Suprapubic skin (tissue), 4 donors: ENCODE data around the gene QKI. TPM values are rescaled to one million over a fixed set of nuclear protein-coding genes. Genes with fewer than 3 reads are reported as not detected.

Source experiments
- DNase-seq, 2 donors: peaks; one replicate each; pipeline ENCODE4 v3.0.0-alpha.2; 2019; ENCODE audit warnings: low spot score in 2 of 2
- H3K27ac ChIP-seq: fragments of 200-600 bp; sonication (generic); one replicate; pipeline ENCODE4 v1.5.1; 2019
- H3K27me3 ChIP-seq: fragments of 200-600 bp; sonication (generic); one replicate; pipeline ENCODE4 v1.5.1; 2019
- H3K36me3 ChIP-seq: fragments of 200-600 bp; sonication (generic); one replicate; pipeline ENCODE4 v1.5.1; 2019
- H3K4me1 ChIP-seq: fragments of 200-600 bp; sonication (generic); one replicate; pipeline ENCODE4 v1.5.1; 2019
- H3K4me3 ChIP-seq: fragments of 200-600 bp; sonication (generic); one replicate; pipeline ENCODE4 v1.5.1; 2019; ENCODE audit warnings: mild to moderate bottlenecking
- H3K9me3 ChIP-seq: fragments of 200-600 bp; sonication (generic); one replicate; pipeline ENCODE4 v1.5.1; 2019
- EP300 ChIP-seq: sonication (generic); formaldehyde crosslinking; IDR thresholded peaks from one replicate; pipeline ENCODE4 v1.6.1; 2017; ENCODE audit warnings: antibody characterized with exemption
- POLR2A ChIP-seq, 2 donors: fragments of 450-650 bp; IDR thresholded peaks; one replicate each; pipeline ENCODE4 v1.6.1; 2017; ENCODE audit warnings: antibody characterized with exemption in 2 of 2, mild to moderate bottlenecking in 2 of 2, moderate library complexity in 2 of 2
- POLR2AphosphoS5 ChIP-seq, 3 donors: sonication (generic); formaldehyde crosslinking; IDR thresholded peaks; one replicate each; pipeline ENCODE4 v1.6.1; 2017; ENCODE audit warnings: antibody characterized with exemption in 3 of 3
- WGBS: methylation state at CpG from one replicate; pipeline ENCODE4 v1.1.5; 2018; 5-methylcytosine and 5-hydroxymethylcytosine counted together
- total RNA-seq, 4 donors: library from RNA; depleted of rRNA; stranded (reverse); fragments of >200 nt; gene quantifications; one replicate each; pipeline ENCODE4 v1.1.0, GENCODE V29; 2016
- TF ChIP-seq, protein P1 (sequence below), 2 donors: fragments of 200-600 bp in 1 of 2; fragments of 450-650 bp in 1 of 2; sonication (generic) in 1 of 2; IDR thresholded peaks; one replicate each; pipeline ENCODE4 v1.5.1; 2016 to 2019; ENCODE audit warnings: antibody characterized with exemption in 2 of 2, mild to moderate bottlenecking in 1 of 2, moderate library complexity in 1 of 2

Gene QKI
- total RNA-seq, 4 donors from 2014 or later, result 149 to 187 (median 165) TPM

DNA sequence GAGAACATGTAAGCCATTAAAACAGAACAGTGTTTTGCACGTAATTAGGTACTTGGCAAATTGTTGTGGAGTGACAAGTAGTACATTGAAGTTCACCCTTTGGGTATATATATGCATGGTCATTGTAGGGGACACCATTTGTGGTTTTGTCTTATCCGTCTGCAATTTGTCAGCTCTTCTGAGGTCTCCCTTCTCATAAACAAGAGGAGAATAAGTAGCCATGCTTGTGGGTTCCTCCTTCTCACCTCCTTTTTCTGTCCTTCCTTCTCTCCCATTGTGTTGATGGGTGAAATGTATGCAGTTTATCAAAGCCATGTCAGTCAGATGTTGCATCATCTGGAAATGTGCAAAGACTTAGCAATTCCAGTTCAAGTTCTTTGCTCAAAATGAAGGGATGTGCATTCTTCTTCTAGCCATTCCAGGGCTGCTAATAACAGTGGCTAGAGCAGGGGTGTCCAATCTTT, 70.9 kb downstream of the QKI start:
- WGBS, result 92% methylated on average over 2 of the region's 2 CpGs
- Histone ChIP-seq H3K27ac (no peak overlapping the region), H3K4me1 (peaks cover 34% of the 10 kb centered on the region), H3K9me3 (no peaks in the 10 kb centered on the region), H3K36me3 (no peaks in the 10 kb centered on the region), H3K4me3 (no peak overlapping the region), H3K27me3 (no peaks in the 10 kb centered on the region)
- TF ChIP-seq EP300 (no peak), POLR2A (IDR thresholded peaks at IDR 0.05) (no peak), POLR2AphosphoS5 (IDR thresholded peaks at IDR 0.05) (no peak)
- TF ChIP-seq, protein P1, sequence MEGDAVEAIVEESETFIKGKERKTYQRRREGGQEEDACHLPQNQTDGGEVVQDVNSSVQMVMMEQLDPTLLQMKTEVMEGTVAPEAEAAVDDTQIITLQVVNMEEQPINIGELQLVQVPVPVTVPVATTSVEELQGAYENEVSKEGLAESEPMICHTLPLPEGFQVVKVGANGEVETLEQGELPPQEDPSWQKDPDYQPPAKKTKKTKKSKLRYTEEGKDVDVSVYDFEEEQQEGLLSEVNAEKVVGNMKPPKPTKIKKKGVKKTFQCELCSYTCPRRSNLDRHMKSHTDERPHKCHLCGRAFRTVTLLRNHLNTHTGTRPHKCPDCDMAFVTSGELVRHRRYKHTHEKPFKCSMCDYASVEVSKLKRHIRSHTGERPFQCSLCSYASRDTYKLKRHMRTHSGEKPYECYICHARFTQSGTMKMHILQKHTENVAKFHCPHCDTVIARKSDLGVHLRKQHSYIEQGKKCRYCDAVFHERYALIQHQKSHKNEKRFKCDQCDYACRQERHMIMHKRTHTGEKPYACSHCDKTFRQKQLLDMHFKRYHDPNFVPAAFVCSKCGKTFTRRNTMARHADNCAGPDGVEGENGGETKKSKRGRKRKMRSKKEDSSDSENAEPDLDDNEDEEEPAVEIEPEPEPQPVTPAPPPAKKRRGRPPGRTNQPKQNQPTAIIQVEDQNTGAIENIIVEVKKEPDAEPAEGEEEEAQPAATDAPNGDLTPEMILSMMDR (IDR thresholded peaks at IDR 0.05), result no peak
- DNase-seq, result no peak

- Histone ChIP-seq H3K36me3 (no peaks in the 10 kb centered on the region), H3K4me3 (no peak overlapping the region), H3K27me3 (no peaks in the 10 kb centered on the region), H3K9me3 (no peaks in the 10 kb centered on the region), H3K27ac (no peak overlapping the region), H3K4me1 (peaks cover 48% of the 10 kb centered on the region)
- no peak for DNase-seq
- 27% methylated on average over 3 of the region's 3 CpGs for WGBS
- TF ChIP-seq POLR2A (IDR thresholded peaks at IDR 0.05) (no peak), POLR2AphosphoS5 (IDR thresholded peaks at IDR 0.05) (no peak), EP300 (no peak)
- TF ChIP-seq, protein P1 (IDR thresholded peaks at IDR 0.05), result no peak
These were observed 72.3 kb downstream of the QKI start for GRCh38 chr6:163486821-163487220.

- H3K4me3 ChIP-seq, result no peak overlapping the region
- no peak for DNase-seq
- no peaks in the 10 kb centered on the region for H3K27me3 ChIP-seq
- H3K4me1 ChIP-seq, result peaks cover 50% of the 10 kb centered on the region
- 91% methylated on average over 1 of the region's 1 CpG for WGBS
- no peak overlapping the region for H3K27ac ChIP-seq
- H3K9me3 ChIP-seq, result no peaks in the 10 kb centered on the region
- no peaks in the 10 kb centered on the region for H3K36me3 ChIP-seq
- TF ChIP-seq POLR2AphosphoS5 (IDR thresholded peaks at IDR 0.05) (no peak), EP300 (no peak), POLR2A (IDR thresholded peaks at IDR 0.05) (no peak)
- TF ChIP-seq, protein P1 (IDR thresholded peaks at IDR 0.05), result no peak
These were observed 73.1 kb downstream of the QKI start for GRCh38 chr6:163487606-163488005.

GRCh38 chr6:163489584-163489983, 75.1 kb downstream of the QKI start:
- Histone ChIP-seq H3K9me3 (no peaks in the 10 kb centered on the region), H3K27me3 (no peaks in the 10 kb centered on the region), H3K4me1 (peaks cover 50% of the 10 kb centered on the region), H3K36me3 (no peaks in the 10 kb centered on the region), H3K27ac (no peak overlapping the region), H3K4me3 (no peak overlapping the region)
- TF ChIP-seq EP300, result no peak
- TF ChIP-seq POLR2A (IDR thresholded peaks at IDR 0.05), result no peak
- TF ChIP-seq POLR2AphosphoS5 (IDR thresholded peaks at IDR 0.05), result no peak
- 92% methylated on average over 1 of the region's 1 CpG for WGBS
- no peak for DNase-seq

DNA sequence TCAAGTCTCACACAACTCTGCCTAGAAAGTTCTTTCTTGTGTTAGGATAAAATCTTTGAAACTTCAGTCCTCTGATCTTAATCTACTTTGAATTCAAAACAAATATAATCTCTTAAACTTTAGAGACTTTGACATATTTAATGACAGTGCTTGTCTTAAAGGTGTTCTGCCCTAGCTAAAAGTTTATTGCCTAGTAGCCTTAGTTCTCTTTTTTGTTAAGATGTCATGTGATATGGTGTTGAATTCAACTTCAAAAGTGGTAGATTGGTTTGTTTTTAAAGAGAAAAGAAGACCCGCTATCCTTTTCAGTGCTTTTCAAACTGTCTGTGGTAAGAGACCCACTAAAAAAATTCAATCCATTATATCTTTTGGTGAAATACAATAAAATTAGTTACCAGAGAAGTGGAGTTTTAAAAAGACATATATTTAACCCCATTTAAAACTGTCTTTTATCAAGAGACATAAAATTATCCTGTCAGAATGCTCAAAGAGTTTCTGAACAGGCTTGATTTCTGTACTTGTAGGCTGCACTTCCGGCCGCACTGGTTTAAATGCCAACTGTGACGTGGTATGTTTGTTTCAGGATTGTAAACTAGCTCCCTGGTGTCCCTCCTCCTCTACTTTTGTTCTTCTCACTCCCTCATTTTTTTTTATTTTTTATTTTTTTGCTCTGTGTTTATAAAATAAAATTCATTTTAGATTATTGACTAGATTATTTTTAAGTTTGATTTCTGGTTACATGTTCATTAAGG, 76.5 kb downstream of the QKI start:
- Histone ChIP-seq H3K4me1 (peaks cover 45% of the 10 kb centered on the region), H3K36me3 (no peaks in the 10 kb centered on the region), H3K9me3 (no peaks in the 10 kb centered on the region), H3K27ac (peak overlapping the region; percentile 47), H3K27me3 (no peaks in the 10 kb centered on the region), H3K4me3 (no peak overlapping the region)
- TF ChIP-seq POLR2A (IDR thresholded peaks at IDR 0.05), result no peak
- TF ChIP-seq POLR2AphosphoS5 (IDR thresholded peaks at IDR 0.05), result no peak
- no peak for TF ChIP-seq EP300
- TF ChIP-seq, protein P1 (IDR thresholded peaks at IDR 0.05), result no peak
- peak in 1 of 2 donors; percentile 84 for DNase-seq
- WGBS, result 38% methylated on average over 4 of the region's 4 CpGs
